Ascending aorta (tissue), 2 donors: ENCODE data around the gene ZC3HAV1. TPM values are rescaled to one million over a fixed set of nuclear protein-coding genes. Genes with fewer than 3 reads are reported as not detected.
"Not testable (repeated sequence)": the region's sequence is repeated elsewhere in the genome, so short reads cannot be mapped to it uniquely, and the experiment has no call there.

Experiments used
- DNase-seq, 2 donors: peaks; one replicate each; pipeline ENCODE4 v3.0.0-alpha.2; 2019; ENCODE audit warnings: low spot score in 2 of 2
- H3K27ac ChIP-seq, 2 donors: fragments of 200-600 bp; sonication (generic); one replicate each; pipeline ENCODE4 v1.5.1; 2016 to 2017; ENCODE audit warnings: mild to moderate bottlenecking in 1 of 2
- H3K27me3 ChIP-seq: fragments of 200-600 bp; sonication (generic); one replicate; pipeline ENCODE4 v1.5.1; 2017
- H3K36me3 ChIP-seq, 2 donors: fragments of 200-600 bp; sonication (generic); one replicate each; pipeline ENCODE4 v1.5.1; 2016
- H3K4me1 ChIP-seq, 2 donors: fragments of 200-600 bp; sonication (generic); one replicate each; pipeline ENCODE4 v1.5.1; 2016 to 2017; ENCODE audit warnings: mild to moderate bottlenecking in 1 of 2
- H3K4me3 ChIP-seq, 2 donors: fragments of 200-600 bp; sonication (generic); one replicate each; pipeline ENCODE4 v1.5.1; 2016 to 2017; ENCODE audit warnings: mild to moderate bottlenecking in 1 of 2
- H3K9me3 ChIP-seq, 2 donors: fragments of 200-600 bp; sonication (generic); one replicate each; pipeline ENCODE4 v1.5.1; 2016
- intact Hi-C: fragments of 100-400 bp; cut with DNase I; formaldehyde crosslinking; loops from one replicate; pipeline ENCODE4 v1.15.1; 2023
- total RNA-seq: library from RNA; depleted of rRNA; stranded (reverse); fragments of >200 nt; gene quantifications from one replicate; pipeline ENCODE4 v1.1.0, GENCODE V29; 2016
- TF ChIP-seq, protein P1 (sequence below), 3 experiments: fragments of 200-600 bp in 2 of 3; fragments of 450-650 bp in 1 of 3; sonication (generic) in 2 of 3; IDR thresholded peaks; one replicate each; pipeline ENCODE4 v1.5.1; 2016 to 2019; ENCODE audit warnings: antibody characterized with exemption in 3 of 3, mild to moderate bottlenecking in 1 of 3, moderate library complexity in 1 of 3

ZC3HAV1 gene
- total RNA-seq, 1 donor from 2014 or later = 25.0 TPM

DNA sequence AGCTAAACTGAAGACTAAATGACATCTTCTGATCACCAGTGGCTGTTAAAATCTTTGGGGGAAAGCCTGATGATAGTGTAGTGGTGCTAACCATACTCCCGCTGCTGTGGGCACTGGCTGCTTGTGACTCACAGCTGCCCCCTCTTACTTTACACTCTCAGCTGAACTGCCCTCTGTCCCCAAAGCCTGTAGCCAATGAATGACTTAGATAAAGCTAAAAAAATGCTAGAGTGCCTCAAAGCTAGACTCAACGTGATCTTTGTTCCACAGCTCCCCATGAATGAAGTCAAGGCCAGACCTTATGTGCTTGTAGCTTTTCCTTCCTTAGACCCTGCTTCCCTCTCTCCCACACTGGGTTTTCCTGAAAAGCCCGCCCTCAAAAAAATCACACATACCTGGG lies 80.2 kb downstream of the ZC3HAV1 start:
- H3K4me3 ChIP-seq = no peak overlapping the region

DNA sequence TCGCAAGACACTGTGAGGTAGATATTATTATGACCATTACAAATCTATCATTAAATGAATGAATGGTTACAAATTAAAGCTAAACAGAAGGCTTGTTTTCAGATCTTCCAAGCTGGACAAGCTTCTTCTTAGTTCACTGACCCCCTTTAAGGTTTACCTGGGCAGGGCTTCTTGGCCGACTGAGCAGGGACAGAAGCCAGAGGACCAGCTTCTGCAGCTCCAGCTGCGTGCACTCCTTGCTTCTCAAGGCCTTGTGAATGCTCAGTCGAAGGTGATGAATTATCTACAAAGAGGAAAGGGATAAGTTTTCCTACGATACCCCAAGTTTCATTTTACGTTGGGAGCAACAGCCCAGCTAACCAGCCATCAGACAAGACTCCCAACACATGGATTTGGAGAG lies 83.0 kb downstream of the ZC3HAV1 start:
- Histone ChIP-seq H3K27me3 (no peaks in the 10 kb centered on the region), H3K4me3 (no peak overlapping the region), H3K9me3 (no peaks in the 10 kb centered on the region), H3K27ac (no peak overlapping the region), H3K36me3 (peaks cover 9 to 14% of the 10 kb centered on the region in 2 donors), H3K4me1 (no peaks in the 10 kb centered on the region)
- intact Hi-C loops = no loop called here
- DNase-seq = no peak
- TF ChIP-seq, protein P1, sequence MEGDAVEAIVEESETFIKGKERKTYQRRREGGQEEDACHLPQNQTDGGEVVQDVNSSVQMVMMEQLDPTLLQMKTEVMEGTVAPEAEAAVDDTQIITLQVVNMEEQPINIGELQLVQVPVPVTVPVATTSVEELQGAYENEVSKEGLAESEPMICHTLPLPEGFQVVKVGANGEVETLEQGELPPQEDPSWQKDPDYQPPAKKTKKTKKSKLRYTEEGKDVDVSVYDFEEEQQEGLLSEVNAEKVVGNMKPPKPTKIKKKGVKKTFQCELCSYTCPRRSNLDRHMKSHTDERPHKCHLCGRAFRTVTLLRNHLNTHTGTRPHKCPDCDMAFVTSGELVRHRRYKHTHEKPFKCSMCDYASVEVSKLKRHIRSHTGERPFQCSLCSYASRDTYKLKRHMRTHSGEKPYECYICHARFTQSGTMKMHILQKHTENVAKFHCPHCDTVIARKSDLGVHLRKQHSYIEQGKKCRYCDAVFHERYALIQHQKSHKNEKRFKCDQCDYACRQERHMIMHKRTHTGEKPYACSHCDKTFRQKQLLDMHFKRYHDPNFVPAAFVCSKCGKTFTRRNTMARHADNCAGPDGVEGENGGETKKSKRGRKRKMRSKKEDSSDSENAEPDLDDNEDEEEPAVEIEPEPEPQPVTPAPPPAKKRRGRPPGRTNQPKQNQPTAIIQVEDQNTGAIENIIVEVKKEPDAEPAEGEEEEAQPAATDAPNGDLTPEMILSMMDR (IDR thresholded peaks at IDR 0.05) = no peak

More for the DNA sequence above, 80.2 kb downstream of the ZC3HAV1 start:
- H3K4me1 ChIP-seq = no peaks in the 10 kb centered on the region
- intact Hi-C loops = no loop called here
- DNase-seq = no peak
- H3K9me3 ChIP-seq = no peaks in the 10 kb centered on the region
- peaks cover 12 to 14% of the 10 kb centered on the region in 2 donors for H3K36me3 ChIP-seq
- no peaks in the 10 kb centered on the region for H3K27me3 ChIP-seq
- TF ChIP-seq, protein P1 (IDR thresholded peaks at IDR 0.05) = no peak
- no peak overlapping the region for H3K27ac ChIP-seq

DNA sequence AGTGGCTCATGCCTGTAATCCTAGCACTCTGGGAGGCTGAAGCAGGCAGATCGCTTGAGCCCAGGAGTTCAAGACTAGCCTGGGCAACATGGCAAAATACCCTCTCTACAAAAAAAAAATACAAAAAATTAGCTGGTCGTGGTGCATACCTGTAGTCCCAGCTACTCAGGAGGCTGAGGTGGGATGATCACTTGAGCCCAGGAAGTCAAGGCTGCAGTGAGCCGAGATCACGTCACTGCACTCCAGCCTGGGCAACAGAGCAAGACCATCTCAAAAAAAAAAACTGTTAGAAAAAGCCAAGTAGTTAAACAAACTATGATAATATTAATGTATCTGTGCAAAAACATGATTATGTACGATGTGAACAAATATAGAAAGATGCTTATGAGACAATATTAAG lies 83.7 kb downstream of the ZC3HAV1 start:
- H3K4me3 ChIP-seq, H3K36me3 ChIP-seq, intact Hi-C loops, H3K27ac ChIP-seq, DNase-seq, H3K9me3 ChIP-seq, H3K27me3 ChIP-seq, H3K4me1 ChIP-seq: not testable (repeated sequence)

DNA sequence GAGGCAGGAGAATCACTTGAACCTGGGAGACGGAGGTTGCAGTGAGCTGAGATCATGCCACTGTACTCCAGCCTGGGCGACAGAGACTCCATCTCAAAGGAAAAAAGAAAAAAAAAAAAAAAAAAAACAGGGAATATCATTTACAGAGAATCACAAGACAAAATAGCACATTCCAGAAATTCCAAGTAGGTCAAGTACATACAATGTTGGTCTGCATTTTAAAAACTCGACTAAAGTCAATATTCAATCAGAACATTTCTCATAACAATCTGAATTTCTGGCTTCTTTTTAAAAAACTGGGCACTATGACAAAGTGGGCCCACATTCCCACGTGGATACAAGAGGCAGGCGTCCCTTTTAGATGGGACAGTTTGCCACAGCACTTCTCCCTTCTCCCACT lies 86.4 kb downstream of the ZC3HAV1 start:
- no peaks in the 10 kb centered on the region for H3K9me3 ChIP-seq
- peaks cover 9 to 10% of the 10 kb centered on the region in 2 donors for H3K36me3 ChIP-seq

DNA sequence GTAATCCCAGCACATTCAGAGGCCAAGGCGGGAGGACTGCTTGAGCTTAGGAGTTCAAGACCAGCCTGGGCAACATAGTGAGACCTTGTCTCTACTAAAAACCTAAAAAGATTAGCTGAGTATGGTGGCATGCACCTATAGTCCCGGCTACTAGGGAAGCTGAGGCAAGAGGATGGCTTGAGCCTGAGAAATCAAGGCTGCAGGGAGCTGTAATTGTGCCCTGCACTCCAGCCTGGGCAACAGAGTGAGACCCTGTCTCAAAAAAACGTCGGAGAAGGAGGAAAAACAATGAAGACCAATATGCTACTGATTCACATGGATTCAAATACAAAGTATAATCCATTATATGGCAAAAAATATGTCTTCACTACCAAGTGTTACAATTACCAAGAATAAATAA lies 87.2 kb downstream of the ZC3HAV1 start:
- no peak overlapping the region for H3K27ac ChIP-seq
- H3K4me3 ChIP-seq = no peak overlapping the region
- TF ChIP-seq, protein P1 (IDR thresholded peaks at IDR 0.05) = no peak
- H3K27me3 ChIP-seq = no peaks in the 10 kb centered on the region
- no peak for DNase-seq
- no peaks in the 10 kb centered on the region for H3K9me3 ChIP-seq
- H3K4me1 ChIP-seq = no peaks in the 10 kb centered on the region
- peaks cover 8 to 9% of the 10 kb centered on the region in 2 donors for H3K36me3 ChIP-seq
- intact Hi-C loops = no loop called here

More for the DNA sequence above, 86.4 kb downstream of the ZC3HAV1 start:
- DNase-seq = no peak
- H3K27me3 ChIP-seq = no peaks in the 10 kb centered on the region
- intact Hi-C loops = no loop called here
- no peak overlapping the region for H3K27ac ChIP-seq
- H3K4me1 ChIP-seq = no peaks in the 10 kb centered on the region
- H3K4me3 ChIP-seq = no peak overlapping the region
- TF ChIP-seq, protein P1 (IDR thresholded peaks at IDR 0.05) = no peak

DNA sequence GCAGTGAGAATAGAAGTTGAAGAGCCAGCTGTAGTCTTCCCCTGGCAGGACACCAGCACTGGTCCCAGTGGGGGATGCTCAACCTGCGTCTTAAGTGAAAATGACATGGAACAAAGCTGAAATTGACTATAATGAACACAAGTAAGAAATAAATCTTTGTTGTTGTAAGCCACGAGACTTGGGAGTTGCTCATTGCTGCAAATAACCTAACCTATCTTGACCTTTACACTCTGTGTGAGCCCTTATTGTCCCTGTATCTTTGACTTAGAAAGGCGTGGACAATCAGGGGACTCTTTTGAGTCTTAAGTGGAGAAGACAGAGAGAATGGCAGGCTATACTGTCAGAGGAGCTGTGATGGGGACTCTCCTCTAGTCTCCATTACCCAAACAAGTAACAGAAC lies 90.6 kb downstream of the ZC3HAV1 start:
- H3K27ac ChIP-seq = no peak overlapping the region
- H3K27me3 ChIP-seq = no peaks in the 10 kb centered on the region
- intact Hi-C loops = no loop called here
- TF ChIP-seq, protein P1 (IDR thresholded peaks at IDR 0.05) = no peak
- no peaks in the 10 kb centered on the region for H3K9me3 ChIP-seq
- H3K36me3 ChIP-seq = no peaks in the 10 kb centered on the region
- H3K4me1 ChIP-seq = no peaks in the 10 kb centered on the region
- H3K4me3 ChIP-seq = no peak overlapping the region
- no peak for DNase-seq
